ENCODE measurements around the gene UNC13D.

- TF ChIP-seq, protein P1, sequence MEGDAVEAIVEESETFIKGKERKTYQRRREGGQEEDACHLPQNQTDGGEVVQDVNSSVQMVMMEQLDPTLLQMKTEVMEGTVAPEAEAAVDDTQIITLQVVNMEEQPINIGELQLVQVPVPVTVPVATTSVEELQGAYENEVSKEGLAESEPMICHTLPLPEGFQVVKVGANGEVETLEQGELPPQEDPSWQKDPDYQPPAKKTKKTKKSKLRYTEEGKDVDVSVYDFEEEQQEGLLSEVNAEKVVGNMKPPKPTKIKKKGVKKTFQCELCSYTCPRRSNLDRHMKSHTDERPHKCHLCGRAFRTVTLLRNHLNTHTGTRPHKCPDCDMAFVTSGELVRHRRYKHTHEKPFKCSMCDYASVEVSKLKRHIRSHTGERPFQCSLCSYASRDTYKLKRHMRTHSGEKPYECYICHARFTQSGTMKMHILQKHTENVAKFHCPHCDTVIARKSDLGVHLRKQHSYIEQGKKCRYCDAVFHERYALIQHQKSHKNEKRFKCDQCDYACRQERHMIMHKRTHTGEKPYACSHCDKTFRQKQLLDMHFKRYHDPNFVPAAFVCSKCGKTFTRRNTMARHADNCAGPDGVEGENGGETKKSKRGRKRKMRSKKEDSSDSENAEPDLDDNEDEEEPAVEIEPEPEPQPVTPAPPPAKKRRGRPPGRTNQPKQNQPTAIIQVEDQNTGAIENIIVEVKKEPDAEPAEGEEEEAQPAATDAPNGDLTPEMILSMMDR (IDR thresholded peaks at IDR 0.05; ENCODE audit: poor library complexity, severe bottlenecking), result no peak
- TF ChIP-seq EZH2 (IDR thresholded peaks at IDR 0.05; ENCODE audit: borderline replicate concordance, insufficient read depth, low read length, poor library complexity, severe bottlenecking) (no peak), EP300 (conservative IDR thresholded peaks at IDR 0.05; ENCODE audit: poor library complexity, severe bottlenecking) (no peak), POLR2AphosphoS5 (IDR thresholded peaks at IDR 0.05) (no peak), TAF1 (IDR thresholded peaks at IDR 0.05; ENCODE audit: low read depth) (no peak)
- TF ChIP-seq, protein P2, sequence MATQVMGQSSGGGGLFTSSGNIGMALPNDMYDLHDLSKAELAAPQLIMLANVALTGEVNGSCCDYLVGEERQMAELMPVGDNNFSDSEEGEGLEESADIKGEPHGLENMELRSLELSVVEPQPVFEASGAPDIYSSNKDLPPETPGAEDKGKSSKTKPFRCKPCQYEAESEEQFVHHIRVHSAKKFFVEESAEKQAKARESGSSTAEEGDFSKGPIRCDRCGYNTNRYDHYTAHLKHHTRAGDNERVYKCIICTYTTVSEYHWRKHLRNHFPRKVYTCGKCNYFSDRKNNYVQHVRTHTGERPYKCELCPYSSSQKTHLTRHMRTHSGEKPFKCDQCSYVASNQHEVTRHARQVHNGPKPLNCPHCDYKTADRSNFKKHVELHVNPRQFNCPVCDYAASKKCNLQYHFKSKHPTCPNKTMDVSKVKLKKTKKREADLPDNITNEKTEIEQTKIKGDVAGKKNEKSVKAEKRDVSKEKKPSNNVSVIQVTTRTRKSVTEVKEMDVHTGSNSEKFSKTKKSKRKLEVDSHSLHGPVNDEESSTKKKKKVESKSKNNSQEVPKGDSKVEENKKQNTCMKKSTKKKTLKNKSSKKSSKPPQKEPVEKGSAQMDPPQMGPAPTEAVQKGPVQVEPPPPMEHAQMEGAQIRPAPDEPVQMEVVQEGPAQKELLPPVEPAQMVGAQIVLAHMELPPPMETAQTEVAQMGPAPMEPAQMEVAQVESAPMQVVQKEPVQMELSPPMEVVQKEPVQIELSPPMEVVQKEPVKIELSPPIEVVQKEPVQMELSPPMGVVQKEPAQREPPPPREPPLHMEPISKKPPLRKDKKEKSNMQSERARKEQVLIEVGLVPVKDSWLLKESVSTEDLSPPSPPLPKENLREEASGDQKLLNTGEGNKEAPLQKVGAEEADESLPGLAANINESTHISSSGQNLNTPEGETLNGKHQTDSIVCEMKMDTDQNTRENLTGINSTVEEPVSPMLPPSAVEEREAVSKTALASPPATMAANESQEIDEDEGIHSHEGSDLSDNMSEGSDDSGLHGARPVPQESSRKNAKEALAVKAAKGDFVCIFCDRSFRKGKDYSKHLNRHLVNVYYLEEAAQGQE (IDR thresholded peaks at IDR 0.05; ENCODE audit: borderline replicate concordance), result no peak
These were observed 9.2 kb upstream of the UNC13D start for GRCh38 chr17:75853433-75853832.
